ENCODE measurements around the gene ABHD2. TPM values are rescaled to one million over a fixed set of nuclear protein-coding genes. Genes with fewer than 3 reads are reported as not detected.

ABHD2 gene
- total RNA-seq, 1 donor from 2014 or later = 68.2 TPM

DNA sequence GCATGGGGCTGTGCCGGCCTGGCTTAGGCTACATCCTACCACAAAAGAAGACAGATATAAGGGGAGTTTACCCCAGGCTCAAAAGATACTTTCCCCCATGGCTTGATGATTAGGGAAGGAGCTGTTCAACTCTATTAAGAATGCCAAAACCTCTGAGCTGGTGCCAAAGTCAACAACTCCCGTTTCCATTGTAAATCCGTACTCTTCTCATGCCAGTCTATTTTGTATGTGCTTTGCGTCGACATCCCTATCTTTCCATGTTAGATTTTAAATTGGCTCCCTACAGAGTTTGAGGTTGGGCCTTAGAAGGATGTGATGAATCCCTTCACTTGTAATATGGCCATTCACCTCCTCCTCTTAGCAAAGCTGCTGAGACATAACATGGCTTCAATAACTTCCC, 86.2 kb downstream of the ABHD2 start:
- intact Hi-C loops (cut with micrococcal nuclease) = loop anchor here (10.0 kb wide), 1 partner anchor 270 kb away; no protein-coding TSS in a partner anchor
- DNase-seq = no peak
- no peak overlapping the region for H3K4me3 ChIP-seq

DNA sequence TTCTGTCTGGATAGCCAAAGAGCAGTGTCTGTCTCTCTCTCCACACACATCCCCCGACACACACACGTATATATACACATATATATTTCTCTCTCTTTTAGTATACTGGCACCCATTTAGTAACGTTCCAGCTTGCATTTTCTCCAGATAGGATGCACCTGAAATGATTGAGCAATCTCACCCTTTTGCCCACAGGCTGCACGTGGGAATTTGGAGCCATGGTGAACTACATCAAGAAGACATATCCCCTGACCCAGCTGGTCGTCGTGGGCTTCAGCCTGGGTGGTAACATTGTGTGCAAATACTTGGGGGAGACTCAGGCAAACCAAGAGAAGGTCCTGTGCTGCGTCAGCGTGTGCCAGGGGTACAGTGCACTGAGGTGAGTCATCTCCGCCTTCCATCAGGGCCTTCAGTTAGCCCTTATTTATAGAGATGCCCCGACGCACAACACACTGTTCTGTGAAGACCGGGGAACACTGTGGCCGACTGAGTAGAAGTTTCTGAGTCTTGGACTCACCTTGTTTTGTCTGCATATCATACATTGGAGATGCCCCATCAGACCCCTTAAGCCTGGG, 87.4 kb downstream of the ABHD2 start:
- Histone ChIP-seq H3K9me3 (replicated peaks) (no peaks in the 10 kb centered on the region), H3K4me1 (peaks cover 53% of the 10 kb centered on the region), H3K27ac (replicated peaks) (peak overlapping the region; percentile 34), H3K4me3 (no peak overlapping the region), H3K27me3 (ENCODE audit: low read depth) (no peaks in the 10 kb centered on the region), H3K36me3 (peaks cover 60% of the 10 kb centered on the region)
- DNase-seq = no peak
- TF ChIP-seq, protein P1, sequence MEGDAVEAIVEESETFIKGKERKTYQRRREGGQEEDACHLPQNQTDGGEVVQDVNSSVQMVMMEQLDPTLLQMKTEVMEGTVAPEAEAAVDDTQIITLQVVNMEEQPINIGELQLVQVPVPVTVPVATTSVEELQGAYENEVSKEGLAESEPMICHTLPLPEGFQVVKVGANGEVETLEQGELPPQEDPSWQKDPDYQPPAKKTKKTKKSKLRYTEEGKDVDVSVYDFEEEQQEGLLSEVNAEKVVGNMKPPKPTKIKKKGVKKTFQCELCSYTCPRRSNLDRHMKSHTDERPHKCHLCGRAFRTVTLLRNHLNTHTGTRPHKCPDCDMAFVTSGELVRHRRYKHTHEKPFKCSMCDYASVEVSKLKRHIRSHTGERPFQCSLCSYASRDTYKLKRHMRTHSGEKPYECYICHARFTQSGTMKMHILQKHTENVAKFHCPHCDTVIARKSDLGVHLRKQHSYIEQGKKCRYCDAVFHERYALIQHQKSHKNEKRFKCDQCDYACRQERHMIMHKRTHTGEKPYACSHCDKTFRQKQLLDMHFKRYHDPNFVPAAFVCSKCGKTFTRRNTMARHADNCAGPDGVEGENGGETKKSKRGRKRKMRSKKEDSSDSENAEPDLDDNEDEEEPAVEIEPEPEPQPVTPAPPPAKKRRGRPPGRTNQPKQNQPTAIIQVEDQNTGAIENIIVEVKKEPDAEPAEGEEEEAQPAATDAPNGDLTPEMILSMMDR (IDR thresholded peaks at IDR 0.05; ENCODE audit: borderline replicate concordance) = no peak
- intact Hi-C loops (cut with micrococcal nuclease) = loop anchor here (10.0 kb wide), 1 partner anchor 271 kb away; no protein-coding TSS in a partner anchor

More for the DNA sequence above, 86.2 kb downstream of the ABHD2 start:
- TF ChIP-seq, protein P1 (IDR thresholded peaks at IDR 0.05; ENCODE audit: borderline replicate concordance) = no peak
- peaks cover 42% of the 10 kb centered on the region for H3K4me1 ChIP-seq
- peak overlapping the region; percentile 34 for H3K27ac ChIP-seq (replicated peaks)
- peaks cover 48% of the 10 kb centered on the region for H3K36me3 ChIP-seq
- H3K9me3 ChIP-seq (replicated peaks) = no peaks in the 10 kb centered on the region
- no peaks in the 10 kb centered on the region for H3K27me3 ChIP-seq (ENCODE audit: low read depth)

DNA sequence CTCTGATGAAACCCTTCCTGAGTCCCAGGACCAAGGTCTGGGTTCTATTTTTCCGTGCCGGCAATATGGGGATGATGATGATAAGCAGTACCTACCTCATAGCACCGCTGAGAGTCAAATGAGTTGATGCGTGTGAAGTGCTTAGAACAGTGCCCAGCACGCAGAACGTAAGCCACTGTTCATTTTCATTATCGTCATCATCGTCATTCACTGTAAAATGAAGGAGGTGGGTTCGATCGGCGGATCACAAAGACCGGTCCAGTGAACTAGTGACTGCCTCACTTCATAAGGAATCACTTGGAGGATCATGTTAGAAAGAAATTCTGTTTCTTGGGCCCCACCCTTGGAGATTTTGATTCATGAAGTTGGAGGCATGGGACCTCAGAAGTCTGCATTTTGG, 88.9 kb downstream of the ABHD2 start:
- TF ChIP-seq, protein P1 (IDR thresholded peaks at IDR 0.05; ENCODE audit: borderline replicate concordance) = no peak
- H3K36me3 ChIP-seq = peaks cover 72% of the 10 kb centered on the region
- H3K27me3 ChIP-seq (ENCODE audit: low read depth) = no peaks in the 10 kb centered on the region
- peaks cover 53% of the 10 kb centered on the region for H3K4me1 ChIP-seq
- peak overlapping the region; percentile 45 for H3K27ac ChIP-seq (replicated peaks)
- intact Hi-C loops (cut with micrococcal nuclease) = loop anchor here (10.0 kb wide), 1 partner anchor 272 kb away; no protein-coding TSS in a partner anchor
- no peak overlapping the region for H3K4me3 ChIP-seq
- no peak for DNase-seq
- no peaks in the 10 kb centered on the region for H3K9me3 ChIP-seq (replicated peaks)

DNA sequence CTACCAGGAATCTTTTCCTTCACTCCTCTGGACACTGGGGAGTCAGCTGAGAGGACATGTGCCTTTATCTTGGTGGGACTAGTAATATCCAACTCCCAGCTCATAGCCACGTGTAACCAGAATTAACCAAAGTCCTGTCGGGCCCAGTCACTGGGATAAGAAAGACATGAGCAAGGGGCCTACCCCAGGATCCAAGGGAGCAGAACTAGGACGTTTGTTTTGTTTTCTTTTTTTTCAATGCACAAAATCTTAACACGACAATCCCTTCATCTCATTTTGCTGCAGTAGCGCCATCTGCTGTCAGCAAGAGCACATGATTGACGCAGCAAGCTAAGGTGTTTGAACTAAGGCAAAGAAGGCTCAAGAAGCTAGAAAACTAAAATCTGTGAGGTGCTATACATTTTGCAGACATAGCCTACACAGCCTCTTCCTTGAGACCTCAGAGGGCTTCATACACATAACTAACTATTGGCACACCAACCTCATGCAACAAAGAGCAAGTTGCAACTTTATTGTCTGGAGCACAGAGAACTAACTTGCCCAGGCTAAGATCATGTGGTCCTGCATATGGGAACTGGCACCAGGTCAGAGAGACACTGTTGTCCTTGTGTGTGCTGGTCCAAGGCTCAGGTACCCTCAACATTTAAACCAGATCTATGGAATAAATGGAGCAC, 89.5 kb downstream of the ABHD2 start:
- Histone ChIP-seq H3K27me3 (ENCODE audit: low read depth) (no peaks in the 10 kb centered on the region), H3K4me1 (peaks cover 50% of the 10 kb centered on the region), H3K36me3 (peaks cover 79% of the 10 kb centered on the region), H3K9me3 (replicated peaks) (no peaks in the 10 kb centered on the region), H3K27ac (replicated peaks) (peak overlapping the region; percentile 45), H3K4me3 (no peak overlapping the region)
- TF ChIP-seq, protein P1 (IDR thresholded peaks at IDR 0.05; ENCODE audit: borderline replicate concordance) = peak; percentile 85
- DNase-seq = peak; percentile 47
- intact Hi-C loops (cut with micrococcal nuclease) = loop anchor here (2.0 to 10.0 kb wide), 2 partner anchors 121 to 273 kb away; no protein-coding TSS in a partner anchor

DNA sequence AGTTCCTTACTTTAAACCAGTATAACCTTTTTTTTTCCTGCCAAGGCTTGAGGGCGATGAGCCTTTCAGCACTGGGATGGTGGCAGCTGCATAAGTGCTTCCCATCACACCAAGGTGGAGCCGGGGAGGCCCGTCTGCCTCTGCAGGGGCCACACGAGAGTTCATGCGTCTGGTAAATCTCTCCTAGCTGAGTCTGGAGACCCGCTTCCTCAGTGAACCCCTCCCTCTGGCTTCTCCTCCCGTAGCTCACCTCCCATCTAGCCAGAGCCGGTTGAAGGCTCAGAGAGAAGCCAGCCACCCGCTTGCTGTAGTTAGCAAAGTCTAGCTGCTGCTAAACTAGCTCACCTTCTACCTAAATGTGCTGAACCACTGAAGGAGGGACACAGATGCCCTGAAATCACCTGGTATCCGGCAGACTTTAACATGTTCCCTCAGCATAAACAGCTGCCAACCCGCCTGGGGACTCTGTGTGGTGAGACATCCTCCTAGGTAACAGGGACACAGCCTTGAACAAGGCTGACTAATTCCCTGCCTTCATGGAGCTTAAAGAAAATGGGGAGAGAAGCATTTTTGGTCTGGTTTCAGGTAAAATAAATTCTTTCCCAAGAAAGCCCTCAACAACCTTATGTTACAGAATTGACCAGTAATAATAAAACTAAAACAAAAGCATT, 90.2 kb downstream of the ABHD2 start:
- peaks cover 82% of the 10 kb centered on the region for H3K36me3 ChIP-seq
- peaks cover 45% of the 10 kb centered on the region for H3K4me1 ChIP-seq
- no peaks in the 10 kb centered on the region for H3K27me3 ChIP-seq (ENCODE audit: low read depth)
- H3K9me3 ChIP-seq (replicated peaks) = no peaks in the 10 kb centered on the region
- no peak overlapping the region for H3K4me3 ChIP-seq
- peak overlapping the region; percentile 45 for H3K27ac ChIP-seq (replicated peaks)
- TF ChIP-seq, protein P1 (IDR thresholded peaks at IDR 0.05; ENCODE audit: borderline replicate concordance) = no peak
- DNase-seq = no peak
- intact Hi-C loops (cut with micrococcal nuclease) = loop anchor here (2.0 to 10.0 kb wide), 2 partner anchors 122 to 274 kb away; no protein-coding TSS in a partner anchor

Data from left ventricle myocardium inferior (tissue), 1 donor.